ENCODE measurements around the gene CILP2.
A peak's percentile ranks its signal among the peaks of the same experiment; 100 is the strongest.

Gene CILP2

GRCh38 chr19:19488875-19489690, 49.0 kb upstream of the CILP2 start (continued):
- TF ChIP-seq TSHZ1 (tag by site-specific recombination; IDR thresholded peaks at IDR 0.05; ENCODE audit: borderline replicate concordance): no peak
- peak; percentile 72 for TF ChIP-seq ZIC2 (tag by site-specific recombination; IDR thresholded peaks at IDR 0.05)
- no peak for TF ChIP-seq GFI1B (tag by site-specific recombination; IDR thresholded peaks at IDR 0.05)
- peak; percentile 13; the same call in 1 of the 2 replicates for TF ChIP-seq SP7 (tag by site-specific recombination; IDR thresholded peaks at IDR 0.05)
- TF ChIP-seq PBX3 (CRISPR knock-in tag; IDR thresholded peaks at IDR 0.05): no peak
- TF ChIP-seq ZNF837 (tag by site-specific recombination; IDR thresholded peaks at IDR 0.05): no peak
- no peak for TF ChIP-seq ZNF148 (tag by site-specific recombination; IDR thresholded peaks at IDR 0.05; ENCODE audit: borderline replicate concordance)
- TF ChIP-seq ZFHX2 (tag by site-specific recombination; conservative IDR thresholded peaks at IDR 0.05): no peak
- no peak for TF ChIP-seq ZNF645 (tag by site-specific recombination; IDR thresholded peaks at IDR 0.05)
- TF ChIP-seq GLI2 (tag by site-specific recombination; IDR thresholded peaks at IDR 0.05; ENCODE audit: borderline replicate concordance, low read depth): no peak
- TF ChIP-seq ZNF121 (tag by site-specific recombination; IDR thresholded peaks at IDR 0.05): no peak
- TF ChIP-seq ZNF169 (tag by site-specific recombination; IDR thresholded peaks at IDR 0.05): no peak
- TF ChIP-seq ZNF398 (tag by site-specific recombination; IDR thresholded peaks at IDR 0.05): no peak

- ChIA-PET CTCF (interaction anchor here (0.6 to 2.7 kb wide), 31 partner anchors 10 to 452 kb away, joined by 3 to 49 read pairs (median 5); partner anchors contain the start of genes GATAD2A and GMIP), POLR2A (interaction anchor here (0.9 to 2.0 kb wide), 4 partner anchors 84 to 147 kb away, joined by 3 to 10 read pairs (median 5); partner anchors contain the start of gene GATAD2A)
- H3K36me3 ChIP-seq (ENCODE audit: control insufficient read depth in 2 of 2, insufficient read depth in 1 of 2, low read length in 2 of 2): peaks cover 0 to 43% of the 10 kb centered on the region in 2 experiments; a peak in 2 of 3 replicates
- H3K4me1 ChIP-seq (ENCODE audit: control insufficient read depth, insufficient read depth, low read length): peaks cover 11% of the 10 kb centered on the region
- H3K27ac ChIP-seq (ENCODE audit: extremely low read depth, low read depth, low read length): no peak overlapping the region
- TF ChIP-seq ZNF37A (tag by site-specific recombination; IDR thresholded peaks at IDR 0.05) (no peak), GLIS1 (tag by site-specific recombination; IDR thresholded peaks at IDR 0.05) (0 out of 2 replicates have a peak, but pooled peaks have one; percentile 19), ZIC2 (tag by site-specific recombination; IDR thresholded peaks at IDR 0.05) (peak; percentile 33; the same call in 1 of the 2 replicates)
- H3K4me3 ChIP-seq (ENCODE audit: low read depth, low read length): no peak overlapping the region
- H3K9me3 ChIP-seq (ENCODE audit: control insufficient read depth, insufficient read depth, low read depth, low read length): no peaks in the 10 kb centered on the region
These were observed 48.3 kb upstream of the CILP2 start for GRCh38 chr19:19489804-19490204.
